Activated naive CD4-positive, alpha-beta T cell treated with anti-CD3 and anti-CD28 coated beads for 36 hours (primary cell): Measurements from ENCODE around the gene SPNS3. TPM values are rescaled to one million over a fixed set of nuclear protein-coding genes. Genes with fewer than 3 reads are reported as not detected.

Source experiments
- CTCF ChIA-PET: fragments of 350-600 bp; sonication (Branson Sonifier 250); formaldehyde crosslinking; loops from one replicate; lab custom pipeline; 2021; ENCODE audit warnings: antibody characterized with exemption; lab: Charles Lee
- DNase-seq: peaks from one replicate; pipeline ENCODE4 v3.0.0-alpha.2; 2020
- H3K27ac Mint-ChIP-seq: one replicate; pipeline ENCODE4 v1.8.0; 2021; ENCODE audit warnings: mild to moderate bottlenecking, mixed read lengths
- H3K27me3 Mint-ChIP-seq: one replicate; pipeline ENCODE4 v1.8.0; 2021; ENCODE audit warnings: low read depth, mixed read lengths
- H3K36me3 Mint-ChIP-seq: one replicate; pipeline ENCODE4 v1.8.0; 2021; ENCODE audit warnings: low read depth, mixed read lengths
- H3K4me1 Mint-ChIP-seq: one replicate; pipeline ENCODE4 v1.8.0; 2021; ENCODE audit warnings: low read depth, mixed read lengths
- H3K4me3 Mint-ChIP-seq: one replicate; pipeline ENCODE4 v1.8.0; 2021; ENCODE audit warnings: mild to moderate bottlenecking, moderate library complexity, mixed read lengths
- H3K9me3 Mint-ChIP-seq: one replicate; pipeline ENCODE4 v1.8.0; 2021; ENCODE audit warnings: mixed read lengths
- intact Hi-C: fragments of 100-400 bp; cut with micrococcal nuclease; formaldehyde crosslinking; loops from one replicate; pipeline ENCODE4 v1.15.1; 2023
- total RNA-seq, 2 experiments: library from RNA; stranded (reverse); gene quantifications; one replicate each; pipeline ENCODE4 v1.2.3, GENCODE V29; 2021

The SPNS3 gene
- total RNA-seq, 2 experiments from 2014 or later: 17.7 to 20.4 TPM

DNA sequence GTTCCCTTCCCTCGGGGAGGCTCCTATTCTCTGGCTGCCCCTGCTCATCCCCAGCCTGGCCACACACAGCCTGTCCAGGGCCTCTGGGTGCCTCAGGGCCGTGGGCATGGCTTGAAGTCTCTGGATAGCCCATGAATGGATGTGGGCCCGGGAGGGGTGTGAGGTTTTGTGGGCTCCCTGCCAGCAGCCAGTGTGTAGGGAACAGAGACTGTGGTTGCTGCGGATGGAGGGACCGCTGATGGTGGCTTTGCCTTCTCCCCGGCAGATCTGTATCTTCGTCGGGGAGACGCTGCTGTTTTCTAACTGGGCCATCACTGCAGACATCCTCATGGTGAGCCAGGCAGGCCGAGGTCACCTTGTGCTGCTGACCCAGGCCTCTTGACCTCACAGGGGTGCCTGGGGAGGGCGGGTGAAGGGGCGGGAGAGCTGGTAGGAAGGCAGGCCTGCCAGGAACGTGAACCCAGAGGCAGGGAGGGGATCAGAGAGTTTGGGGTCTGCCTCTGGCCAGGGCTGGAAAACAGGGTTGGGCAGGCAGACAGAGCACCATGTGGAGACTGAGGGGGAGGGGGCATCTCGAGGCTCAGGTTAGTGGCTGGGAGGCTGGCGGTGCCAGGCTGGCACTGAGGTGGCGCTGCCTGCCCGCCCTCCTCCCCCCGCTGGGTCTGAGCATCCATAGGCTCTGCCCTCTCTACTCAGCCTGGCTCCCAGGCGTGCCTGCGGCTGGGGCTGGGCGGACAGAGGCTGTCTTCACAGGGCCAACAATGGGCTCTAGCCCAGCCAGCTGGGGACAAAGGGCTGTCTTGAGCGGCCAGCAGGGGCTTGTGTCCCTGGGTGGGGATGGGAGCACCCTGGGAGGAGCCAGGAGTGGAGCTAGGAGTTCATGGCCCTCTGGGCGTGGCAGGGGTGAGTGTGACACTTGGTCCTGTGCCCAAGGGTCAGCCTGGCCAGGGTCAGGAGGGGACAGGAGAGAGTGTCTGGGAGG is 100.1 kb downstream of the SPNS3 start:
- H3K9me3 Mint-ChIP-seq: no peaks in the 10 kb centered on the region
- no peaks in the 10 kb centered on the region for H3K36me3 Mint-ChIP-seq
- intact Hi-C loops: no loop called here
- H3K4me1 Mint-ChIP-seq: peaks cover 2% of the 10 kb centered on the region
- H3K4me3 Mint-ChIP-seq: no peak overlapping the region
- no peak overlapping the region for H3K27ac Mint-ChIP-seq
- H3K27me3 Mint-ChIP-seq: peaks cover 7% of the 10 kb centered on the region
- DNase-seq: no peak
- CTCF ChIA-PET: no interaction called here

DNA sequence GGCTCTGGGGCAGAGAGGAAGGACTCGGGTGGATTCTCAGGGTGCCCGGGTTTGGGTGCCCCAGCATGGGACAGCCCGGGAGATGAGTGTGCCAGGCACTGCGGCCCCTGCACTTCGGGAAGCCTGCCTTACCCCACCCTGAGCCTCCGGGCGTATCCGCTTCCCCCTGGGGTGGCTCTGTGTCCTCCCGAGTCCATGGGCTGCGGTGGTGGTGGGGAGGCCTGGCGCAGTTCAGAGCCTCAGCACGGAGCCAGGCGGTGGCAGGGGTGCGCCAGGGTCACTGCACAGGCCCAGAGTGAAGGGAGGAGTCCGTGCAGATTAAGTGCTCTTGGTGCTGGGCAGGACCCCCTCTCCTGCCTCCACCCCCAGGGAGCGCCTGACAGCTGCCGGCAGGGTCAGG is 100.8 kb downstream of the SPNS3 start:
- CTCF ChIA-PET: no interaction called here
- H3K36me3 Mint-ChIP-seq: no peaks in the 10 kb centered on the region
- no peaks in the 10 kb centered on the region for H3K9me3 Mint-ChIP-seq
- no peak overlapping the region for H3K27ac Mint-ChIP-seq
- intact Hi-C loops: no loop called here
- peaks cover 2% of the 10 kb centered on the region for H3K4me1 Mint-ChIP-seq
- no peak overlapping the region for H3K4me3 Mint-ChIP-seq
- H3K27me3 Mint-ChIP-seq: peaks cover 7% of the 10 kb centered on the region
- no peak for DNase-seq

DNA sequence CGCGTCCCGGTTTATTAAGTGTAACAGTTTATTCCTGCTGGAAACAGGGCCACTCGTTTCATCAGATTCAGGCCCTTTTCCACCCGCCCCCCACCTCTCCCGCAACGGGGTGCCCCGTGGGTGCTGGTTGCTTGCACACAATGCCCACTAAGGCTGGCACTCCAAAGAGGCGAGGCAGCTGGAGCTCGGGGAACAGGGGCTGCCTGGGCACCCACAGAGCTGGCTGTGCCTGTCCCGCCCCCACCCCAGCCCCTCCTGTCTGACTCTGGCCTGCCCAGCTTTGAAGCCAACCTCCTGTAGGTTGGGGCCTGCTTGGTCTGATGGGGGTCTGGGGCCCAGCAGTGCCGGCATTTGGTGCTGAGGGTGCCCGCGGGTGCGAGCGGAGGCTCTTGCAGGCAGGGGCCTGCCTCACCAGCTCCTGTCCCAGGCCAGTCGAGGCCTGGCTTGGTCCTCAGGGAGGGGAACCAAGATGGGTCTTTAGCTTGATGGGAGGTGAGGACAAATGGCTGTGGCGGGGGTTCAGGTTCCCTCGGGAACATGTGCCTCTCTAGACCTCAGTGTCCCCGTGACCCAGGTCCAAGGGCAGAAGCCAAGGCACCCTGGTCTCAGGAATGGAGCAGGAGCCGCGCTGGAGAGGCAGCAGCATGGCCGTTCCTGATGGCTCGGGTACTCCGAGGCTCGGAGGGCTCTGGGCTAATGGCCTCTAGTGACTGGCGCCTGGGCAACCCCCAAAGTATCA is 101.4 kb downstream of the SPNS3 start:
- intact Hi-C loops: no loop called here
- CTCF ChIA-PET: no interaction called here
- Mint-ChIP-seq H3K27me3 (peaks cover 7% of the 10 kb centered on the region), H3K36me3 (no peaks in the 10 kb centered on the region), H3K9me3 (no peaks in the 10 kb centered on the region), H3K4me1 (peaks cover 2% of the 10 kb centered on the region), H3K4me3 (no peak overlapping the region), H3K27ac (no peak overlapping the region)
- DNase-seq: no peak

DNA sequence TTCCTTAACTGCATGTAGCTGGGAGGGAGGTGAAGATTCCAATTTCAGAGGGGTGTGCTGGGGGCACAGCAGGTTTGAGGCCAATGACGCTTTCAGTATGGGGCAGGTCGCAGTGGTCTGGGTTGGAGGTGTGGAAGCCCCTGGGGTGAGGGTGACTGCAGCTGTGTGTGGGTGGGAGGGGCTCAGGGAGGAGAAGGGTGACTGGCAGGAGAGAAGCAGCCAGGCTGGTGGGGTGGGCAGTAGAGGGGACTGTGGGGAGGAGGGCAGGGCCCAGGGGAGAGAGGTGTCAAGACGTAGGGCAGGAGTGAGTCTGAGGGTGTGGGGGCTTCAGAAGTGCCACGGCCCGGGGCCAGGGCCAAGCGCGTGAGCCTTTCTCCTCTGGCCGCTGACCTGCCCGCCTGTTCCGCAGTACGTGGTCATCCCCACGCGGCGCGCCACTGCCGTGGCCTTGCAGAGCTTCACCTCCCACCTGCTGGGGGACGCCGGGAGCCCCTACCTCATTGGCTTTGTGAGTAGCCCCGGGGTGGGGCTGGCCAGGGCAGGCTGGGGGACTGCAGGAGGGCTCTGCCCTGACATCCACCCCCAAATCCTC is 102.0 kb downstream of the SPNS3 start:
- intact Hi-C loops: no loop called here
- H3K27me3 Mint-ChIP-seq: peaks cover 7% of the 10 kb centered on the region
- no peaks in the 10 kb centered on the region for H3K9me3 Mint-ChIP-seq
- no peak overlapping the region for H3K4me3 Mint-ChIP-seq
- H3K36me3 Mint-ChIP-seq: no peaks in the 10 kb centered on the region
- CTCF ChIA-PET: no interaction called here
- peaks cover 2% of the 10 kb centered on the region for H3K4me1 Mint-ChIP-seq
- no peak for DNase-seq
- H3K27ac Mint-ChIP-seq: no peak overlapping the region

DNA sequence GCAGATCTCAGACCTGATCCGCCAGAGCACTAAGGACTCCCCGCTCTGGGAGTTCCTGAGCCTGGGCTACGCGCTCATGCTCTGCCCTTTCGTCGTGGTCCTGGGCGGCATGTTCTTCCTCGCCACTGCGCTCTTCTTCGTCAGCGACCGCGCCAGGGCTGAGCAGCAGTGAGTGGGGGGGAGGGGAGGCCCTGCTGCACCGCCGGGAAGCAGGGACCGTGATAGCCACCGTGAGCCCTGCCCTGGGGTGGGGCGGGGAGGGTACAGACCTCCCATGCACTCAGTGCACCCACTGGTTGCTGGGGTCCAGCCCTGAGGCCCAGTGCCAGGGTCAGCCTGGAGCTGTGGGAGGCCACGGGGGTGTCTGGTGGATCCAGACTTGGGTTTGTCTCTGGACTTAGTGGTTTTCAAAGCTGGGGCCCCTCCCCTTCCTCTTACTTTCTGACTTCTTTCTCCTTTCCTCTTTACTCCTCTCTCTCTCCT is 102.6 kb downstream of the SPNS3 start:
- CTCF ChIA-PET: interaction anchor here (0.6 kb wide), 1 partner anchor 19 kb away, joined by 3 read pairs; no protein-coding TSS in a partner anchor
- intact Hi-C loops: no loop called here

DNA sequence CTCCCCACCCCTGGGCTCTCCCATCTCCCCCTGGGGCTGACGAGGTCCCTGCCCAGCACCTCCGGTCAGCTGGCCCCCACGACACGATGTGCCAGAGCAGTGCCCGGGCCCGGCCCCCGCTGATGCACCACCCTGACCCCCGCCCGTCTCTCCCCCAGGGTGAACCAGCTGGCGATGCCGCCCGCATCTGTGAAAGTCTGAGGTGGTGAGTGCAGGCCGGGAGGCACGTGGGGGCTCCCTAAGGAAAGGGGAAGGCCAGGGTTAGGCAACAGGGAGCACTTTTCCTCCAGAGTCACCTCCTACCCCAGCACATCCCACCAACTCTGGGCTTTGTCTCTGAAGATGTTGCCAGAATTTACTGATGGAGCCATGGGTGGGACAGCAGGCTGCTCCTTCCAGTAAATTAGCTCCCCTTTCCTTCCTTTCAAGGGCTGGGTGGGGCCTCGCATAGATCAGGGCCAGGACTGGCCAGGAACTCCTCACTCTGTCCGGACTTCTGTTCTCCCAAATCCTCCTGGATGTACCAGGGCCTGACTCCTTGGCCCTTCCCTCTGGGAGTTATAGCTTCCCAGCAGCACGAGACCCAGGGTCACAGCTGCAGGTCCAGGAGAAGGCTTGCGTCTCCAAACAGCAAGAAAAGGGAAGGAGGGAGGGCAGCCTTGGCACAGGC is 103.1 kb downstream of the SPNS3 start:
- Mint-ChIP-seq H3K27ac (no peak overlapping the region), H3K9me3 (no peaks in the 10 kb centered on the region), H3K27me3 (peaks cover 7% of the 10 kb centered on the region), H3K4me3 (no peak overlapping the region), H3K4me1 (peaks cover 2% of the 10 kb centered on the region), H3K36me3 (no peaks in the 10 kb centered on the region)
- intact Hi-C loops: no loop called here
- CTCF ChIA-PET: interaction anchor here (0.6 kb wide), 1 partner anchor 19 kb away, joined by 3 read pairs; no protein-coding TSS in a partner anchor
- no peak for DNase-seq

More for the DNA sequence above, 102.6 kb downstream of the SPNS3 start:
- no peak overlapping the region for H3K4me3 Mint-ChIP-seq
- peaks cover 2% of the 10 kb centered on the region for H3K4me1 Mint-ChIP-seq
- no peak overlapping the region for H3K27ac Mint-ChIP-seq
- H3K9me3 Mint-ChIP-seq: no peaks in the 10 kb centered on the region
- H3K36me3 Mint-ChIP-seq: no peaks in the 10 kb centered on the region
- H3K27me3 Mint-ChIP-seq: peaks cover 7% of the 10 kb centered on the region
- no peak for DNase-seq

Other genes starting within 250 kb of the SPNS3 start
- gene ANKFY1, start 170.0 kb upstream of the SPNS3 start, total RNA-seq: 10 to 100 TPM; 36.6 to 37.4 TPM
- gene UBE2G1, start 67.3 kb upstream of the SPNS3 start, total RNA-seq: 10 to 100 TPM; 33.3 to 36.1 TPM
- gene SPNS2, start 64.9 kb downstream of the SPNS3 start, total RNA-seq: 1 to 10 TPM in 1 of 2 experiments, under 1 TPM in 1; 0.45 to 1.1 TPM
- 10 to 100 TPM; 73.7 to 80.7 TPM for gene MYBBP1A, start 121.4 kb downstream of the SPNS3 start, total RNA-seq
- not detected for gene GGT6, start 126.6 kb downstream of the SPNS3 start, total RNA-seq
- not detected for gene SMTNL2, start 150.6 kb downstream of the SPNS3 start, total RNA-seq
- not detected for gene ALOX15, start 207.7 kb downstream of the SPNS3 start, total RNA-seq